CD4-positive, CD25-positive, alpha-beta regulatory T cell (primary cell): Measurements from ENCODE around the gene GALNT10. TPM values are rescaled to one million over a fixed set of nuclear protein-coding genes. Genes with fewer than 3 reads are reported as not detected.

ENCODE experiments used
- ATAC-seq, 2 donors: fragments of 150-1000 bp; cut with Tn5 transposase; one replicate each; pipeline ENCODE4 v1.10.0; 2021; ENCODE audit warnings: low read depth in 2 of 2, moderate number of reproducible peaks in 2 of 2, moderate library complexity in 1 of 2
- DNase-seq, 3 donors: peaks; one replicate each; pipeline versions ENCODE4 v3.0.0 to v3.0.0-alpha.2; 2012 to 2022; ENCODE audit warnings: mixed read lengths in 1 of 3
- H3K27ac ChIP-seq: one replicate; pipeline ENCODE4 v1.7.0; 2013; ENCODE audit warnings: mild to moderate bottlenecking, low read length; ENCODE audit not compliant: insufficient read depth, poor library complexity, severe bottlenecking
- H3K27me3 ChIP-seq: one replicate; pipeline ENCODE4 v1.7.0; 2013; ENCODE audit warnings: low read length; ENCODE audit not compliant: control insufficient read depth, insufficient read depth
- H3K36me3 ChIP-seq: one replicate; pipeline ENCODE4 v1.7.0; 2013; ENCODE audit warnings: mild to moderate bottlenecking, low read length, moderate library complexity; ENCODE audit not compliant: control insufficient read depth, insufficient read depth
- H3K4me1 ChIP-seq: 2 replicates; pipeline ENCODE4 v1.7.0; 2013; ENCODE audit warnings: mild to moderate bottlenecking, low read length; ENCODE audit not compliant: insufficient read depth, control insufficient read depth, poor library complexity, severe bottlenecking
- H3K4me3 ChIP-seq: one replicate; pipeline ENCODE4 v1.7.0; 2013; ENCODE audit warnings: low read depth, mild to moderate bottlenecking, low read length, moderate library complexity
- H3K9me3 ChIP-seq, 2 experiments: 1 replicate in 1 of 2; 2 replicates in 1 of 2; pipeline ENCODE4 v1.7.0; 2013; ENCODE audit warnings: low read length in 2 of 2, mild to moderate bottlenecking in 1 of 2, moderate library complexity in 1 of 2; ENCODE audit not compliant: control insufficient read depth in 2 of 2
- H3K27ac Mint-ChIP-seq, 3 donors: one replicate each; pipeline ENCODE4 v1.8.0; 2020 to 2022; ENCODE audit warnings: mild to moderate bottlenecking in 3 of 3, mixed read lengths in 3 of 3, moderate library complexity in 2 of 3
- H3K27me3 Mint-ChIP-seq: one replicate; pipeline ENCODE4 v1.8.0; 2022; ENCODE audit warnings: mild to moderate bottlenecking, mixed read lengths
- H3K36me3 Mint-ChIP-seq: one replicate; pipeline ENCODE4 v1.8.0; 2020; ENCODE audit warnings: mixed read lengths
- H3K4me1 Mint-ChIP-seq, 4 donors: one replicate each; pipeline ENCODE4 v1.8.0; 2020 to 2022; ENCODE audit warnings: mixed read lengths in 4 of 4, mild to moderate bottlenecking in 1 of 4
- H3K4me3 Mint-ChIP-seq, 4 donors: one replicate each; pipeline ENCODE4 v1.8.0; 2020 to 2022; ENCODE audit warnings: mild to moderate bottlenecking in 4 of 4, mixed read lengths in 4 of 4, moderate library complexity in 3 of 4
- H3K9me3 Mint-ChIP-seq, 7 donors: one replicate each; pipeline ENCODE4 v1.8.0; 2020 to 2022; ENCODE audit warnings: mixed read lengths in 7 of 7, mild to moderate bottlenecking in 3 of 7, moderate library complexity in 2 of 7
- polyA plus RNA-seq, 4 donors: library from polyadenylated mRNA; unstranded; fragments of 300-500 nt; fragmentation: Illumina TruSeq; gene quantifications; one replicate each; pipeline ENCODE4 v1.2.3, GENCODE V29; 2021
- total RNA-seq: library from RNA; stranded (reverse); gene quantifications from one replicate; pipeline ENCODE4 v1.2.3, GENCODE V29; 2022

Gene GALNT10
- total and polyA plus RNA-seq, 5 donors from 2014 or later, result 8.4 to 43.4 (median 15.9) TPM

DNA sequence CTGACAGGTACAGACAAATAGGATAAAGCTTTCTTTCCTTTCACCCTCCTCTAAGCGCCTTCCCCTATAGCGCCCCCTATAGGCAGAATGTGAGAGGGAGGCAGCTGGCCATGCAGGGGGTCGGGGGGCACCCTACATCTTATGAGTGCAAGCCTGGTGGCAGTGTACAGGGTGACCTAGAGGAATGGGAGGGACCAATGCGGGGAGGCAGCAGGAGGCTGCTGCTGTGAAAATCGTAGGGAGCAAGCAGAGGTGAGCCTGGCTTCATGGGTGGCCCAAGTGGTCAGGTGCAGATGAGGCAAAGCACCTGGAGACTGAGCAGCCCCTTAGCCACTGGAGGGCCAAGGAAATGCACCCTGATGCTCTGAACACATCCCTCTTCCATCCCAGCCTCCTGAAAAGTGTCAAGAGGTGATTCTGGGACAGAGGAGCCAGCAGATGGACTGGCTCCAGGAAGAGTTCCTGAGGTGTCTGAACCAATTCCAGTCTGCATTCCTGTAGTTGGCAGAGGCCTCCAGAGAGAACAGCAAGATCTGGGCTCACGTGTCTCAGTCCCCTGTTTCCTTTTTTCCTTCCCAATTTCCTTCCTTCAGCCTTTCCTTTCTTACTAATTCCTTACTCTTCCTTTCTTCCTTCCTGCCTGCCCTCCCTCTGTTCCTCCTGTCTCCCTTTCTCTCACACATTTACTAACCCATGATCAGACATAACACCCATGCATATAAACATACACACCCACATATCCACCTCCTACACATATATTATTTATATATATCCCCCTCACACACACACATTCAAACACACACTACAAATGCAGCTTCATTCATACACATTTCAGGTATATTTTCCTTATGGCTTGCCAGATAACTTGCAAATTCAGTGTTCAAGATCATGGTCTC, 32.8 kb upstream of the GALNT10 start:
- no peaks in the 10 kb centered on the region for H3K36me3 Mint-ChIP-seq
- H3K9me3 Mint-ChIP-seq, result peaks cover 0 to 3% (median 0%) of the 10 kb centered on the region in 7 donors
- no peaks in the 10 kb centered on the region for H3K4me1 Mint-ChIP-seq
- no peak for ATAC-seq
- DNase-seq, result peak in 1 of 3 donors; percentile 3
- peaks cover 43% of the 10 kb centered on the region for H3K27me3 Mint-ChIP-seq
- Histone ChIP-seq H3K4me3 (no peak overlapping the region), H3K4me1 (no peaks in the 10 kb centered on the region), H3K27ac (no peak overlapping the region), H3K9me3 (no peaks in the 10 kb centered on the region), H3K27me3 (peaks cover 19% of the 10 kb centered on the region), H3K36me3 (no peaks in the 10 kb centered on the region)
- H3K27ac Mint-ChIP-seq, result peak overlapping the region in 1 of 3 donors; percentile 18
- H3K4me3 Mint-ChIP-seq, result no peak overlapping the region

DNA sequence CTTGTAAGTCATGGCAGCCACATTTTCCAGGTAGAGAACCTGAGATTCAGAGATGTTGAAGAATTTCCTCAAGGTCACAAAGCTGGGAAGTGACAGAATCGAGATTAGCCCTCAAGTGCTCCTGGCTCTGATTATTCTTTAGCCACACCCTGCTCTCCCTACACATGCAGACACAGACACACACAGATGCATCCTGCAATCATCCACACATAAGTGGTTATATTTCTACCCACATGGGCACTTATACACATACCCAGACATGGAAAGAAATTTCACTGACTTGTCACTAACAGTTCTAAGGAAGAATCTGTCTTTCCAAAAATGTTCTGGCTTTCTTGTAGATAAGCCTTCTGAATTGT, 32.2 kb upstream of the GALNT10 start:
- no peaks in the 10 kb centered on the region for H3K4me1 Mint-ChIP-seq
- no peaks in the 10 kb centered on the region for H3K9me3 ChIP-seq
- no peak for DNase-seq
- no peak overlapping the region for H3K27ac ChIP-seq
- H3K36me3 ChIP-seq, result no peaks in the 10 kb centered on the region
- ATAC-seq, result no peak
- no peak overlapping the region for H3K4me3 Mint-ChIP-seq
- H3K27me3 Mint-ChIP-seq, result peaks cover 49% of the 10 kb centered on the region
- no peaks in the 10 kb centered on the region for H3K36me3 Mint-ChIP-seq
- no peak overlapping the region for H3K4me3 ChIP-seq
- H3K4me1 ChIP-seq, result no peaks in the 10 kb centered on the region
- no peak overlapping the region for H3K27ac Mint-ChIP-seq
- peaks cover 21% of the 10 kb centered on the region for H3K27me3 ChIP-seq
- peaks cover 0 to 3% (median 0%) of the 10 kb centered on the region in 7 donors for H3K9me3 Mint-ChIP-seq

DNA sequence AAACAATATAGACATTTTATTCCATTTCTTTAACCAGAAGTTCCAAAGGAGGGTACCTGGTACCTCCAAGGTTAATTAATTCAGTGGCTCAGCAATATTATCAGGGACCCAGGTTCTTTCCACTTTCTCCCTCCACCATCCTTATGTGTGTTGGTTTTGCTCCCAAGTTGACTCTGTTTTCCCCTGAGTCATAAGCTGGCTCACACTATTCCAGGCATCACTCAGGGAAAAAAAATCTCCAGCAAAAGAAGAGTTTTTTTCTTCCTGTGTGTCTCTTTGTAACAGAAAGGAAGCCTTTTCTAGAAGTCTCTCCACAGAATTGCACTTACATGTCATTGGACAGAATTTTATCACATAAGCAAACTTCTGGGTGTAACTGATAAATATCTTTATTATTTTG, 31.2 kb upstream of the GALNT10 start:
- Mint-ChIP-seq H3K4me1 (no peaks in the 10 kb centered on the region), H3K27ac (no peak overlapping the region), H3K4me3 (no peak overlapping the region), H3K9me3 (peaks cover 0 to 3% (median 0%) of the 10 kb centered on the region in 7 donors), H3K27me3 (peaks cover 51% of the 10 kb centered on the region), H3K36me3 (no peaks in the 10 kb centered on the region)
- Histone ChIP-seq H3K36me3 (no peaks in the 10 kb centered on the region), H3K4me1 (no peaks in the 10 kb centered on the region), H3K4me3 (no peak overlapping the region), H3K27me3 (peaks cover 18% of the 10 kb centered on the region), H3K9me3 (no peaks in the 10 kb centered on the region), H3K27ac (no peak overlapping the region)
- DNase-seq (no peak), ATAC-seq (no peak)

DNA sequence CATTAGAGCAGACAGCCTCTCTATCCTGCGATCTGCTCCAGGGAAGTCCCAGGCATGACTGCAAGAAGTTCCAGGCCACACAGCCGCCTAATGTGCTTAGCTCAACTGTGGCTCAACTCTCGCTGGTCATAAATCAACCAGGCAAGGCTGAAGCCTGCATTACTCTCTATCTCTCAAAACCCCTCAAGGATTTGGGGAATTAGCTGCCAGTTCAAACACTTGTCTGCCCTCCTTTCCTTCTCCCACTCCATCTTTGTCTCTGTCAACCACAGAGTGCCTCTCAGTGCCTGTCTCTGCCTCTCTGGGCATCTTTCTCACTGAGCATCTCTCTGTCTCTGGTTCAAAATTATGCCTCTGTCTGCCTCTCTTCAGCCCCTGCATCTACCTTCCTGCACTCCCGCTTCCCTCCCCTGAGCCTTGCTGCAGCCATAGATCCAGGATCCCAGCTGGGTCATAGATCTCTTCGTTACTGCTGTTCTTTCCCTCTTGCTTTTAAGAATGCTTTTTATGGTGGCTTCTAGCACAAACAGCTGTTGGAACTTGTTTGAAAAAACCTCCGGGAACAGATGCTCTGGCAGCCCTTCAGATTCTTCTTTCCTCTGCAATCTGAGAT, 27.9 kb upstream of the GALNT10 start:
- ATAC-seq (no peak), DNase-seq (no peak)
- Histone ChIP-seq H3K4me3 (no peak overlapping the region), H3K4me1 (no peaks in the 10 kb centered on the region), H3K27me3 (peaks cover 19% of the 10 kb centered on the region), H3K36me3 (no peaks in the 10 kb centered on the region), H3K9me3 (no peaks in the 10 kb centered on the region), H3K27ac (no peak overlapping the region)
- H3K36me3 Mint-ChIP-seq, result no peaks in the 10 kb centered on the region
- H3K4me1 Mint-ChIP-seq, result no peaks in the 10 kb centered on the region
- no peak overlapping the region for H3K4me3 Mint-ChIP-seq
- peaks cover 0 to 1% (median 0%) of the 10 kb centered on the region in 7 donors for H3K9me3 Mint-ChIP-seq
- peaks cover 40% of the 10 kb centered on the region for H3K27me3 Mint-ChIP-seq
- no peak overlapping the region for H3K27ac Mint-ChIP-seq

DNA sequence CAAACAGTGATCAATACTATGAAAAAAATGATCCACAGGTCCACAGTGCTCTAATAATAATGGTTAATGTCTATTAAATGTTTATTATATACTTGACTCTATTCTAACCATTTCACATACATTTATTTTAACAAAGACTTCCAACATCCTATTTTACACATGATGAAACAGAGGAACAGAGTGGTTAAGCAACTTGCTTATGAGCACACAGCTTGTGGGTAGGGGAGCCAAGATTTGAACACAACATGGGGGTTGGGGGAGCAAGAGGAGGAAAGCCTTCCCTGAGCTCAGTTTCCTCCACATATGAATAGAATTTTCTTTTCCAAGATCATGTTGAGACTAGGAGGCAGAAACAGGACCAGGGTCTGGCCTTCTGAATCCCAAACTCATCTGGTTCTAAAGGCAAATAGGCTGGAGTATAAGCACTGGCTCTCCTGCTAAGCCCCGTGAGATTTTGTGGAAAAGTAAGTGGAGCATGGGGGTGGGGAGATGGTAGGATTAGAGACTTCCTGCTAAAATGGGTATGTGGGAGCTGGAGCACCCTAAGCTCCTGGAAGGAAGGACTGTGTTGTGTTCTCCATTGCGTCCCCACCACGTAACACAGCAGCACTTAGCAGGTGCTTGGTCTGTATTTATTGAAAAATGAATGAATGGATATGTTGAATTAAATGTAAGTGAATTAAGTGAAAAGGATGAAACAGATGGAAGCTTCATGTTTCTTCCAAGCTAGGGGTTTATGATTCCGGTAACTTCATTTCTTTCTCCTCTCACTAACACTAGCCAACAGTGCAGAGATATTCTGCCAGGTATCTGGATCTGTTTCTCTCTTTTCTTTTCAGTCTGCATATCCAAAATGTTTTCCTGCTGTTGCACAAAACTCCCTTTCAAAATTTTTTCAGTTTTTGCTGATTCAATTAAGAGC, 26.9 kb upstream of the GALNT10 start:
- H3K4me3 Mint-ChIP-seq, result no peak overlapping the region
- Histone ChIP-seq H3K27me3 (peaks cover 15% of the 10 kb centered on the region), H3K4me3 (no peak overlapping the region), H3K4me1 (no peaks in the 10 kb centered on the region), H3K36me3 (no peaks in the 10 kb centered on the region), H3K9me3 (no peaks in the 10 kb centered on the region), H3K27ac (no peak overlapping the region)
- peaks cover 40% of the 10 kb centered on the region for H3K27me3 Mint-ChIP-seq
- no peak overlapping the region for H3K27ac Mint-ChIP-seq
- peaks cover 0 to 1% (median 0%) of the 10 kb centered on the region in 7 donors for H3K9me3 Mint-ChIP-seq
- H3K36me3 Mint-ChIP-seq, result no peaks in the 10 kb centered on the region
- H3K4me1 Mint-ChIP-seq, result no peaks in the 10 kb centered on the region
- DNase-seq (no peak), ATAC-seq (no peak)

DNA sequence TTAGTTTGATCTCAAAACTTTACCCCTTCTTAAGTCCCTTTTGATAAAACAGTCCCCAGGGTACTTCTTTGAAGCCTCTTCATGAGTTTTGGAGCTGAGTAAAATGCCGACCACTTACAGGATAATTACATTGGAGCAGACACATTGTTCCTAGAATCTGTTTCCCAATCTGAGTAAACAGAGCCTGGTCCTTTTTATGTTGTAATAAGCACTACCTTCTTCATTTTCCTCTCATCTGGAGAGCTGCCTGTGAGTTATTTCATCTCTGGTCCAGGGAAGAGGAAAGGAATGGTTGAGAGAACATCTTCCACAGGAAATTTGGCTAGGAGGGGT, 26.3 kb upstream of the GALNT10 start:
- Mint-ChIP-seq H3K4me1 (no peaks in the 10 kb centered on the region), H3K4me3 (no peak overlapping the region)
- no peak overlapping the region for H3K27ac ChIP-seq

DNA sequence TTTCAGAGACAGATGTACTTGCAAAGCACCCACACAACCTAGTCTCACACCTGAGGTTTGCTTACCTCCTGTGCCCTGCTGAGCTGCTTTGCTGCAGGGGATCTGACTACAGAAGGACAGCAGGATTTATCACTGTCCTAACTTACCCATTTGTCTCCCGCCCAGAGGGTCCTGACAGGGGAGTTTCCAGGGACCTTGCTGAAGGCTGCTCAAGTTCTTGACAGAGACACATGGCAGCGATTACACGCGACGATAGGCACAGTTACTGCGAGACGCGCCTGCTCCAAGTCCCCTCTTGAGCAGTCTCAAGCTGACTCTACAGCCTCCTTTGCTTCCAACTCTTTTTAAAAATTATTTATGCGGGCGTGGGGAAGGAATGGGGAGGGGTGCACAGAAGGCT, 24.6 kb upstream of the GALNT10 start:
- DNase-seq (no peak), ATAC-seq (no peak)
- Mint-ChIP-seq H3K36me3 (no peaks in the 10 kb centered on the region), H3K4me3 (no peak overlapping the region), H3K9me3 (peaks cover 0 to 1% (median 0%) of the 10 kb centered on the region in 7 donors), H3K27me3 (peaks cover 25% of the 10 kb centered on the region), H3K27ac (no peak overlapping the region), H3K4me1 (no peaks in the 10 kb centered on the region)
- Histone ChIP-seq H3K4me1 (no peaks in the 10 kb centered on the region), H3K27ac (no peak overlapping the region), H3K4me3 (no peak overlapping the region), H3K36me3 (no peaks in the 10 kb centered on the region), H3K27me3 (peaks cover 13% of the 10 kb centered on the region), H3K9me3 (no peaks in the 10 kb centered on the region)

More for the DNA sequence above, 26.3 kb upstream of the GALNT10 start:
- no peak for DNase-seq
- H3K36me3 ChIP-seq, result no peaks in the 10 kb centered on the region
- Mint-ChIP-seq H3K27ac (no peak overlapping the region), H3K27me3 (peaks cover 35% of the 10 kb centered on the region), H3K36me3 (no peaks in the 10 kb centered on the region), H3K9me3 (peaks cover 0 to 1% (median 0%) of the 10 kb centered on the region in 7 donors)
- H3K9me3 ChIP-seq, result no peaks in the 10 kb centered on the region
- no peaks in the 10 kb centered on the region for H3K4me1 ChIP-seq
- ATAC-seq, result no peak
- H3K4me3 ChIP-seq, result no peak overlapping the region
- peaks cover 14% of the 10 kb centered on the region for H3K27me3 ChIP-seq
